Measurements from ENCODE around the gene METTL3. TPM values are rescaled to one million over a fixed set of nuclear protein-coding genes. Genes with fewer than 3 reads are reported as not detected.

Gene METTL3
- total and polyA plus RNA-seq, 2 of the 13 experiments (the other 11 are each of a cell fraction or from before 2014, with no cell fraction given), result 123 to 130 TPM

- TF ChIP-seq PAXIP1 (CRISPR knock-in tag; conservative IDR thresholded peaks at IDR 0.05), result peak; percentile 61
- no peak for TF ChIP-seq ZSCAN21 (CRISPR knock-in tag; IDR thresholded peaks at IDR 0.05; ENCODE audit: borderline replicate concordance)
- TF ChIP-seq SP4 (CRISPR knock-in tag; IDR thresholded peaks at IDR 0.05), result peak; percentile 59; the same call in 1 of the 2 replicates
- TF ChIP-seq ZNF780A (CRISPR knock-in tag; IDR thresholded peaks at IDR 0.05), result 0 out of 2 replicates have a peak, but pooled peaks have one; percentile 66
- TF ChIP-seq, protein P1, sequence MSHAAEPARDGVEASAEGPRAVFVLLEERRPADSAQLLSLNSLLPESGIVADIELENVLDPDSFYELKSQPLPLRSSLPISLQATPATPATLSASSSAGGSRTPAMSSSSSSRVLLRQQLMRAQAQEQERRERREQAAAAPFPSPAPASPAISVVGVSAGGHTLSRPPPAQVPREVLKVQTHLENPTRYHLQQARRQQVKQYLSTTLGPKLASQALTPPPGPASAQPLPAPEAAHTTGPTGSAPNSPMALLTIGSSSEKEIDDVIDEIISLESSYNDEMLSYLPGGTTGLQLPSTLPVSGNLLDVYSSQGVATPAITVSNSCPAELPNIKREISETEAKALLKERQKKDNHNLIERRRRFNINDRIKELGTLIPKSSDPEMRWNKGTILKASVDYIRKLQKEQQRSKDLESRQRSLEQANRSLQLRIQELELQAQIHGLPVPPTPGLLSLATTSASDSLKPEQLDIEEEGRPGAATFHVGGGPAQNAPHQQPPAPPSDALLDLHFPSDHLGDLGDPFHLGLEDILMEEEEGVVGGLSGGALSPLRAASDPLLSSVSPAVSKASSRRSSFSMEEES (CRISPR knock-in tag; IDR thresholded peaks at IDR 0.05), result no peak
- no peak for TF ChIP-seq NR2F2 (IDR thresholded peaks at IDR 0.05; ENCODE audit: borderline replicate concordance, low read depth)
- TF ChIP-seq ZNF607 (CRISPR knock-in tag; IDR thresholded peaks at IDR 0.05; ENCODE audit: borderline replicate concordance), result 0 out of 2 replicates have a peak, but pooled peaks have one; percentile 23
- peak; percentile 83; the same call in 1 of the 2 replicates for TF ChIP-seq SIN3A (IDR thresholded peaks at IDR 0.05; ENCODE audit: borderline replicate concordance, low read depth, low read length)
- TF ChIP-seq ZNF263 (CRISPR knock-in tag; IDR thresholded peaks at IDR 0.05), result peak; percentile 93
- TF ChIP-seq GABPA (IDR thresholded peaks at IDR 0.05; ENCODE audit: low read depth, low read length), result no peak; the same call in 1 of the 2 replicates
- peak; percentile 63 for TF ChIP-seq GABPA (CRISPR knock-in tag; IDR thresholded peaks at IDR 0.05; ENCODE audit: low read depth)
- TF ChIP-seq YEATS2 (CRISPR knock-in tag; IDR thresholded peaks at IDR 0.05; ENCODE audit: borderline replicate concordance), result peak; percentile 29; the same call in 1 of the 2 replicates
- TF ChIP-seq, protein P2, sequence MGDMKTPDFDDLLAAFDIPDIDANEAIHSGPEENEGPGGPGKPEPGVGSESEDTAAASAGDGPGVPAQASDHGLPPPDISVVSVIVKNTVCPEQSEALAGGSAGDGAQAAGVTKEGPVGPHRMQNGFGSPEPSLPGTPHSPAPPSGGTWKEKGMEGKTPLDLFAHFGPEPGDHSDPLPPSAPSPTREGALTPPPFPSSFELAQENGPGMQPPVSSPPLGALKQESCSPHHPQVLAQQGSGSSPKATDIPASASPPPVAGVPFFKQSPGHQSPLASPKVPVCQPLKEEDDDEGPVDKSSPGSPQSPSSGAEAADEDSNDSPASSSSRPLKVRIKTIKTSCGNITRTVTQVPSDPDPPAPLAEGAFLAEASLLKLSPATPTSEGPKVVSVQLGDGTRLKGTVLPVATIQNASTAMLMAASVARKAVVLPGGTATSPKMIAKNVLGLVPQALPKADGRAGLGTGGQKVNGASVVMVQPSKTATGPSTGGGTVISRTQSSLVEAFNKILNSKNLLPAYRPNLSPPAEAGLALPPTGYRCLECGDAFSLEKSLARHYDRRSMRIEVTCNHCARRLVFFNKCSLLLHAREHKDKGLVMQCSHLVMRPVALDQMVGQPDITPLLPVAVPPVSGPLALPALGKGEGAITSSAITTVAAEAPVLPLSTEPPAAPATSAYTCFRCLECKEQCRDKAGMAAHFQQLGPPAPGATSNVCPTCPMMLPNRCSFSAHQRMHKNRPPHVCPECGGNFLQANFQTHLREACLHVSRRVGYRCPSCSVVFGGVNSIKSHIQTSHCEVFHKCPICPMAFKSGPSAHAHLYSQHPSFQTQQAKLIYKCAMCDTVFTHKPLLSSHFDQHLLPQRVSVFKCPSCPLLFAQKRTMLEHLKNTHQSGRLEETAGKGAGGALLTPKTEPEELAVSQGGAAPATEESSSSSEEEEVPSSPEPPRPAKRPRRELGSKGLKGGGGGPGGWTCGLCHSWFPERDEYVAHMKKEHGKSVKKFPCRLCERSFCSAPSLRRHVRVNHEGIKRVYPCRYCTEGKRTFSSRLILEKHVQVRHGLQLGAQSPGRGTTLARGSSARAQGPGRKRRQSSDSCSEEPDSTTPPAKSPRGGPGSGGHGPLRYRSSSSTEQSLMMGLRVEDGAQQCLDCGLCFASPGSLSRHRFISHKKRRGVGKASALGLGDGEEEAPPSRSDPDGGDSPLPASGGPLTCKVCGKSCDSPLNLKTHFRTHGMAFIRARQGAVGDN (CRISPR knock-in tag; IDR thresholded peaks at IDR 0.05), result peak; percentile 70
- peak; percentile 32 for TF ChIP-seq SRSF1 (optimal IDR thresholded peaks at IDR 0.05; ENCODE audit: low read depth, low read length)
- TF ChIP-seq POLR2AphosphoS5 (IDR thresholded peaks at IDR 0.05; ENCODE audit: low read depth, low read length), result peak; percentile 48; the same call in 1 of the 2 replicates
- TF ChIP-seq GABPB1 (CRISPR knock-in tag; IDR thresholded peaks at IDR 0.05), result peak; percentile 79
Measured at GRCh38 chr14:21525962-21526671, 15.0 kb upstream of the METTL3 start, which contains the start of gene SALL2 (continued).
